Neural progenitor cell (in vitro differentiated cells): ENCODE measurements around the gene PHACTR1. TPM values are rescaled to one million over a fixed set of nuclear protein-coding genes. Genes with fewer than 3 reads are reported as not detected.

Experiments used
- DNase-seq: peaks from one replicate; pipeline ENCODE4 v3.0.0-alpha.2; 2016; ENCODE audit warnings: low spot score
- H2AFZ ChIP-seq: fragments of 200-600 bp; sonication (generic); replicated peaks from 2 replicates; pipeline ENCODE4 v1.6.1; 2016; ENCODE audit warnings: antibody characterized with exemption
- H3F3A ChIP-seq: fragments of 200-600 bp; sonication (generic); 2 replicates; pipeline ENCODE4 v1.6.1; 2016; ENCODE audit warnings: antibody characterized with exemption, low read depth
- H3K27ac ChIP-seq: fragments of 200-600 bp; sonication (generic); 2 replicates; pipeline ENCODE4 v1.5.1; 2016; ENCODE audit warnings: mild to moderate bottlenecking
- H3K27me3 ChIP-seq: fragments of 200-600 bp; sonication (generic); 2 replicates; pipeline ENCODE4 v1.6.1; 2016; ENCODE audit warnings: mild to moderate bottlenecking, moderate library complexity
- H3K36me3 ChIP-seq: fragments of 200-600 bp; sonication (generic); 2 replicates; pipeline ENCODE4 v1.5.1; 2016
- H3K4me1 ChIP-seq: fragments of 200-600 bp; sonication (generic); 2 replicates; pipeline ENCODE4 v1.6.1; 2016; ENCODE audit warnings: mixed run types
- H3K4me2 ChIP-seq: fragments of 200-600 bp; sonication (generic); 2 replicates; pipeline ENCODE4 v1.6.1; 2016
- H3K4me3 ChIP-seq: fragments of 200-600 bp; sonication (generic); 2 replicates; pipeline ENCODE4 v1.5.1; 2016
- H3K79me2 ChIP-seq: fragments of 200-600 bp; sonication (generic); 2 replicates; pipeline ENCODE4 v1.6.1; 2016; ENCODE audit warnings: low read depth
- H3K9ac ChIP-seq: fragments of 200-600 bp; sonication (generic); 2 replicates; pipeline ENCODE4 v1.6.1; 2016
- H3K9me3 ChIP-seq: fragments of 200-600 bp; sonication (generic); 2 replicates; pipeline ENCODE4 v1.5.1; 2016; ENCODE audit warnings: low read depth
- H4K20me1 ChIP-seq: fragments of 200-600 bp; sonication (generic); 2 replicates; pipeline ENCODE4 v1.6.1; 2016; ENCODE audit warnings: low read depth
- H3K27ac Mint-ChIP-seq: 3 replicates; pipeline ENCODE4 v1.8.0; 2021; ENCODE audit warnings: mixed read lengths
- H3K27me3 Mint-ChIP-seq: 2 replicates; pipeline ENCODE4 v1.8.0; 2022; ENCODE audit warnings: low read depth, mild to moderate bottlenecking, inconsistent platforms, moderate library complexity, mixed read lengths; ENCODE audit not compliant: insufficient read depth
- H3K36me3 Mint-ChIP-seq: 3 replicates; pipeline ENCODE4 v1.8.0; 2021; ENCODE audit warnings: mixed read lengths
- H3K4me1 Mint-ChIP-seq: 3 replicates; pipeline ENCODE4 v1.8.0; 2021; ENCODE audit warnings: mixed read lengths
- H3K4me3 Mint-ChIP-seq: 3 replicates; pipeline ENCODE4 v1.8.0; 2021; ENCODE audit warnings: mild to moderate bottlenecking, moderate library complexity, mixed read lengths
- H3K9me3 Mint-ChIP-seq: 3 replicates; pipeline ENCODE4 v1.8.0; 2020; ENCODE audit warnings: mixed read lengths
- CTCF ChIP-seq: fragments of 200-600 bp; sonication (generic); IDR thresholded peaks from 2 replicates; pipeline ENCODE4 v1.5.1; 2017; ENCODE audit warnings: antibody characterized with exemption, mild to moderate bottlenecking
- EZH2 ChIP-seq: fragments of 200-600 bp; sonication (generic); IDR thresholded peaks from 2 replicates; pipeline ENCODE4 v1.6.1; 2017; ENCODE audit warnings: antibody characterized with exemption, mild to moderate bottlenecking, moderate library complexity
- EZH2phosphoT487 ChIP-seq: fragments of 200-600 bp; sonication (generic); IDR thresholded peaks from 2 replicates; pipeline ENCODE4 v1.6.1; 2017; ENCODE audit warnings: antibody characterized with exemption
- total RNA-seq: library from RNA; depleted of rRNA; stranded (reverse); fragments of >200 nt; gene quantifications from 2 replicates; pipeline ENCODE4 v1.2.3, GENCODE V29; 2015; ENCODE audit warnings: low replicate concordance

PHACTR1 gene
- total RNA-seq, 1 donor from 2014 or later = 2.4 TPM

DNA sequence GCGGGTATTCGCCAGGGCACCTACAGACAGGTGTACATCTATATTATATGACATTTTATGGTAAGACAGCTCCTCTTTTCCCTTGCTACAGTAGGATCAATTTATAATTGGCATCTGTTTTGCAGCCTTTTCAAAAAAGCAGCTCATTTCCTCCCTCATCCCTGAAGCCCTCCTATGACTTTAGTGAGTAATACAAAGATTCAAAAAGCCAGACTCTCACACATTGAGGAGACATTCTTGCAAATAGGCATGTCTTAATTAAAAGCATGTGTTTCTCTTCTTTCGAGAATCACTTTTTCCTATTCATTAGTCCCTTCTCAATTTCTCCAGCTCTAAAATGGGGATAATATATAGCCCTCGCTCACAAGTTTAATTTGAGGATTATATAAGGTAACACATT is 328.3 kb downstream of the PHACTR1 start:
- TF ChIP-seq CTCF (no peak), EZH2phosphoT487 (no peak), EZH2 (no peak)
- Histone ChIP-seq H3K4me2 (no peak overlapping the region), H3K79me2 (no peaks in the 10 kb centered on the region), H4K20me1 (no peaks in the 10 kb centered on the region), H3K36me3 (no peaks in the 10 kb centered on the region), H3K27ac (no peak overlapping the region), H3K4me1 (no peaks in the 10 kb centered on the region), H3F3A (no peaks in the 10 kb centered on the region), H3K4me3 (no peak overlapping the region), H3K9ac (no peak overlapping the region), H2AFZ (no peak overlapping the region), H3K27me3 (no peaks in the 10 kb centered on the region), H3K9me3 (no peaks in the 10 kb centered on the region)
- H3K27me3 Mint-ChIP-seq = no peaks in the 10 kb centered on the region
- H3K27ac Mint-ChIP-seq = no peak overlapping the region
- H3K36me3 Mint-ChIP-seq = no peaks in the 10 kb centered on the region
- H3K4me3 Mint-ChIP-seq = no peak overlapping the region
- H3K4me1 Mint-ChIP-seq = peaks cover 3% of the 10 kb centered on the region
- DNase-seq = no peak
- no peaks in the 10 kb centered on the region for H3K9me3 Mint-ChIP-seq

- no peaks in the 10 kb centered on the region for H3K9me3 Mint-ChIP-seq
- no peak overlapping the region for H3K9ac ChIP-seq
Observed at GRCh38 chr6:13045676-13046075, 329.1 kb downstream of the PHACTR1 start.

DNA sequence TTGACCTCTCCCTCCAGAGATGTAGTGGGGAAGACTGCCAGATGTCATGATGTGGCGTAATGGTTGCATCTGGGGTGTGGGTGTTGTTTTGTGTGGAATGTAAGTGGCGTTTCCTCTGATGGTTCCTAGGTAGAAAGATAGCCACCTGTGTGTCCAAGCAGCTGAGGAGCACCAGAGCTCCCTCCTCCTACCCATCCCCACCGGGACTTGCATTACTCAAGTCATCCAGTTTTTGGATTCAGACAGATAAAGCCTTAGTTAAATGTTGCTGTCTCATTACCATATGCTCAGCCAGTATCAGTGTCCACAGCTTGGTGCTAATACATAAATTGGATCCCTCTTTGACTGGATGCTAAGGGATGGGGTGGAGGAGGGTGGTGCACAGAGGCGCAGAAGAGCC is 329.5 kb downstream of the PHACTR1 start:
- no peak for DNase-seq
- H3K4me1 ChIP-seq = no peaks in the 10 kb centered on the region
- H2AFZ ChIP-seq = no peak overlapping the region
- H3K36me3 Mint-ChIP-seq = no peaks in the 10 kb centered on the region
- H3K9ac ChIP-seq = no peak overlapping the region
- no peaks in the 10 kb centered on the region for H3K27me3 ChIP-seq
- TF ChIP-seq EZH2 (no peak), EZH2phosphoT487 (no peak), CTCF (no peak)
- no peaks in the 10 kb centered on the region for H3K9me3 Mint-ChIP-seq
- H3F3A ChIP-seq = no peaks in the 10 kb centered on the region
- no peak overlapping the region for H3K4me3 ChIP-seq
- H3K27ac Mint-ChIP-seq = no peak overlapping the region
- no peak overlapping the region for H3K4me3 Mint-ChIP-seq
- no peak overlapping the region for H3K27ac ChIP-seq
- H4K20me1 ChIP-seq = no peaks in the 10 kb centered on the region
- no peaks in the 10 kb centered on the region for H3K36me3 ChIP-seq
- H3K9me3 ChIP-seq = no peaks in the 10 kb centered on the region
- H3K27me3 Mint-ChIP-seq = no peaks in the 10 kb centered on the region
- peaks cover 3% of the 10 kb centered on the region for H3K4me1 Mint-ChIP-seq
- H3K4me2 ChIP-seq = no peak overlapping the region
- H3K79me2 ChIP-seq = no peaks in the 10 kb centered on the region

More at GRCh38 chr6:13045676-13046075, 329.1 kb downstream of the PHACTR1 start:
- no peaks in the 10 kb centered on the region for H3F3A ChIP-seq
- no peaks in the 10 kb centered on the region for H3K9me3 ChIP-seq
- Mint-ChIP-seq H3K4me1 (peaks cover 3% of the 10 kb centered on the region), H3K4me3 (no peak overlapping the region), H3K36me3 (no peaks in the 10 kb centered on the region), H3K27ac (no peak overlapping the region), H3K27me3 (no peaks in the 10 kb centered on the region)
- TF ChIP-seq EZH2 = no peak
- no peak for TF ChIP-seq EZH2phosphoT487
- TF ChIP-seq CTCF = no peak
- H3K27ac ChIP-seq = no peak overlapping the region
- no peaks in the 10 kb centered on the region for H3K36me3 ChIP-seq
- H3K27me3 ChIP-seq = no peaks in the 10 kb centered on the region
- H3K4me3 ChIP-seq = no peak overlapping the region
- no peak overlapping the region for H2AFZ ChIP-seq
- no peaks in the 10 kb centered on the region for H3K4me1 ChIP-seq
- DNase-seq = no peak
- no peaks in the 10 kb centered on the region for H3K79me2 ChIP-seq
- H4K20me1 ChIP-seq = no peaks in the 10 kb centered on the region
- no peak overlapping the region for H3K4me2 ChIP-seq

DNA sequence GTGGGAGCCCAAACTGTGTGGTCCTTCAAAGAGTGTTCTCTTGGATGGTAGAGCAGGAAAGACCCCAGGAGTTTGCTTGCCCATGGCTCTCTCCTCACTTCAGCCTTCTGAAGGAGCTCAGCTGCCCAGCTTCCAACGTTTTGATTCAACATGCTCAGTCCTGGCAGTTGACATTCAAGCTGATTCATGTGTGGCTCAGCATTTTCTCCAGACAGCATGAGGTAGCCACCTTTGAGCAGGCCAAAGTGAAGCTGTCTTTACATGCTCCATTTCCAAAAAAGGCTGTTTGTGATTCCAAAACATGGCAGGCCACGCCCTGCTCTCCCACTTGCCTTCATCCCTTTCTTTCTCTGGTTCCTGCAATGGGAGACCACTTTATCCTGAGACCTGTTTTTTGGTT is 331.5 kb downstream of the PHACTR1 start:
- peaks cover 3% of the 10 kb centered on the region for H3K4me1 Mint-ChIP-seq
- Histone ChIP-seq H4K20me1 (no peaks in the 10 kb centered on the region), H3K4me1 (no peaks in the 10 kb centered on the region), H3K4me2 (no peak overlapping the region), H3F3A (no peaks in the 10 kb centered on the region), H3K27me3 (no peaks in the 10 kb centered on the region), H2AFZ (no peak overlapping the region), H3K9me3 (no peaks in the 10 kb centered on the region), H3K27ac (no peak overlapping the region), H3K79me2 (no peaks in the 10 kb centered on the region), H3K9ac (no peak overlapping the region), H3K4me3 (no peak overlapping the region), H3K36me3 (no peaks in the 10 kb centered on the region)
- no peak for TF ChIP-seq EZH2
- TF ChIP-seq EZH2phosphoT487 = no peak
- TF ChIP-seq CTCF = no peak
- H3K9me3 Mint-ChIP-seq = no peaks in the 10 kb centered on the region
- no peak overlapping the region for H3K4me3 Mint-ChIP-seq
- H3K27me3 Mint-ChIP-seq = no peaks in the 10 kb centered on the region
- no peaks in the 10 kb centered on the region for H3K36me3 Mint-ChIP-seq
- no peak for DNase-seq
- no peak overlapping the region for H3K27ac Mint-ChIP-seq
